HUES6 (cell line): ENCODE data around the gene CHADL.
"Not testable (repeated sequence)": the region's sequence is repeated elsewhere in the genome, so short reads cannot be mapped to it uniquely, and the experiment has no call there.

ENCODE experiments used
- H3K27ac ChIP-seq: 2 replicates; pipeline ENCODE4 v1.7.0; 2013; ENCODE audit warnings: low read depth, mild to moderate bottlenecking, low read length, inconsistent platforms
- H3K27me3 ChIP-seq: 2 replicates; pipeline ENCODE4 v1.6.1; 2013; ENCODE audit warnings: low read length; ENCODE audit not compliant: control insufficient read depth, insufficient read depth
- H3K36me3 ChIP-seq: 2 replicates; pipeline ENCODE4 v1.6.1; 2013; ENCODE audit warnings: low read length; ENCODE audit not compliant: control insufficient read depth, insufficient read depth
- H3K4me1 ChIP-seq: 2 replicates; pipeline ENCODE4 v1.6.1; 2013; ENCODE audit warnings: low read length; ENCODE audit not compliant: control insufficient read depth, insufficient read depth
- H3K4me3 ChIP-seq: 2 replicates; pipeline ENCODE4 v1.5.1; 2013; ENCODE audit warnings: low read depth, low read length
- H3K9ac ChIP-seq: one replicate; pipeline ENCODE4 v1.6.1; 2013; ENCODE audit warnings: mild to moderate bottlenecking, low read length
- H3K9me3 ChIP-seq: 2 replicates; pipeline ENCODE4 v1.6.1; 2013; ENCODE audit warnings: low read depth, low read length; ENCODE audit not compliant: control insufficient read depth, insufficient read depth

Gene CHADL

GRCh38 chr22:41180362-41180761, 60.4 kb downstream of the CHADL start:
- not testable (repeated sequence) for H3K27ac ChIP-seq
- H3K36me3 ChIP-seq = peaks cover 50% of the 10 kb centered on the region

More at GRCh38 chr22:41180362-41180761, 60.4 kb downstream of the CHADL start:
- H3K27me3 ChIP-seq, H3K9ac ChIP-seq, H3K4me3 ChIP-seq, H3K9me3 ChIP-seq: not testable (repeated sequence)
- peaks cover 17% of the 10 kb centered on the region for H3K4me1 ChIP-seq
